Calu3 (cell line): Measurements from ENCODE around the gene TWIST2. TPM values are rescaled to one million over a fixed set of nuclear protein-coding genes. Genes with fewer than 3 reads are reported as not detected.

Source experiments
- BruUV-seq: library from RNA; stranded (reverse); fragments of 400-500 nt; replicated peaks from 2 replicates; lab custom pipeline; 2021; lab: Mats Ljungman, UMichigan
- CTCF ChIA-PET: fragments of 300-600 bp; sonication (Branson Sonifier 250); formaldehyde crosslinking; loops from one replicate; lab custom pipeline; 2022; ENCODE audit warnings: antibody characterized with exemption; lab: Charles Lee
- DNase-seq: peaks from one replicate; pipeline ENCODE4 v3.0.0; 2022
- H3K27ac Mint-ChIP-seq: one replicate; pipeline ENCODE4 v1.8.0; 2022; ENCODE audit warnings: mixed read lengths; ENCODE audit not compliant: unreplicated experiment
- H3K27me3 Mint-ChIP-seq: one replicate; pipeline ENCODE4 v1.8.0; 2022; ENCODE audit warnings: mixed read lengths; ENCODE audit not compliant: unreplicated experiment
- H3K36me3 Mint-ChIP-seq: one replicate; pipeline ENCODE4 v1.8.0; 2022; ENCODE audit warnings: mild to moderate bottlenecking, moderate library complexity, mixed read lengths; ENCODE audit not compliant: insufficient read depth, unreplicated experiment
- H3K4me1 Mint-ChIP-seq: one replicate; pipeline ENCODE4 v1.8.0; 2022; ENCODE audit warnings: mild to moderate bottlenecking, low read depth, mixed read lengths; ENCODE audit not compliant: unreplicated experiment
- H3K4me3 Mint-ChIP-seq: one replicate; pipeline ENCODE4 v1.8.0; 2022; ENCODE audit warnings: mild to moderate bottlenecking, low read depth, moderate library complexity, mixed read lengths; ENCODE audit not compliant: unreplicated experiment
- H3K9me3 Mint-ChIP-seq: one replicate; pipeline ENCODE4 v1.8.0; 2022; ENCODE audit warnings: low read depth, mixed read lengths; ENCODE audit not compliant: unreplicated experiment
- intact Hi-C: fragments of 100-400 bp; cut with micrococcal nuclease; formaldehyde crosslinking; loops from one replicate; pipeline ENCODE4 v1.10.0; 2022; ENCODE audit not compliant: unreplicated experiment
- total RNA-seq: library from RNA; stranded (reverse); gene quantifications from 2 replicates; pipeline ENCODE4 v1.2.3, GENCODE V29; 2022
- TF ChIP-seq, protein P1 (sequence below): fragments of 200-600 bp; IDR thresholded peaks from one replicate; pipeline ENCODE4 v1.8.0; 2022; ENCODE audit warnings: antibody characterized with exemption; ENCODE audit not compliant: unreplicated experiment

TWIST2 gene
- total RNA-seq, 1 experiment from 2014 or later: not detected

DNA sequence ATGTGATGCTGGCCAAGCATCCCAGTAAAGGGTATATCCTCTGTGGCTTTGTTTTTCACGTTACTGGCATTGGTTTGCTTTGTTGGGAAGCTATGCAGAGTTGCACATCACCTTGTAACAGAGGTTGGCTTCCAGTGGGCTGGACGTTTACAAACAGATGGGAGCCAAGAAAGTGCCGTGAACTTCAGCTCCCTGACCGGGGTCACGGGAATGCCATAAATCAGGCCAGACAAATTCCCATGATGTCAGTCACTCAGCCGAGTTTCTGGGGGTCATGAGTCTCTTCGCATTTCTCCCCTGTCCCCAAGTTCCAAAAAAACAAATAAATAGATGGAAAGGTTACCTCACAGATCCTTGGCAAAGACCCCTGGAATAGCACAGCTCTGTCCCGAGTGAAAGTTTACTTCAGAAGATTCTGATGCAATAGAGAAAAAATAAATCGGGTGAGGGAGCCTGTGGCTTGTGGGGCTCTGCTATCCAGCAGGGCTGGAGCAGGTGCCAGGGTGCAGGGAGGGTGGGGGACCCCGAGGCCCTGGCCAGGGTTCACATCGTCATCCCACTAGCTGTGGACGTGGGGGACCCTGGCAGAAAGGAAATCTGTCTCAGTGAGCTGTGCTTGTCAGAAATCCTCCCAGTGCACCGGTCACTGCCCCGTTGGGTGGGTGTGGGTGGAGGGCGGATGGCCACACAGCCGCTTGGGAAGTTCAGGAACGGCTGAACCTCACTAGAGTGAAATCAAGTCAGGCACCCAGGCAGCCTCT is 27.8 kb downstream of the TWIST2 start:
- Mint-ChIP-seq H3K27me3 (peaks cover 82% of the 10 kb centered on the region), H3K4me1 (no peaks in the 10 kb centered on the region), H3K36me3 (no peaks in the 10 kb centered on the region), H3K4me3 (no peak overlapping the region), H3K27ac (no peak overlapping the region), H3K9me3 (peaks cover 4% of the 10 kb centered on the region)
- no peak for DNase-seq
- BruUV-seq: no TSS peak
- intact Hi-C loops: no loop called here
- CTCF ChIA-PET: no interaction called here
- TF ChIP-seq, protein P1, sequence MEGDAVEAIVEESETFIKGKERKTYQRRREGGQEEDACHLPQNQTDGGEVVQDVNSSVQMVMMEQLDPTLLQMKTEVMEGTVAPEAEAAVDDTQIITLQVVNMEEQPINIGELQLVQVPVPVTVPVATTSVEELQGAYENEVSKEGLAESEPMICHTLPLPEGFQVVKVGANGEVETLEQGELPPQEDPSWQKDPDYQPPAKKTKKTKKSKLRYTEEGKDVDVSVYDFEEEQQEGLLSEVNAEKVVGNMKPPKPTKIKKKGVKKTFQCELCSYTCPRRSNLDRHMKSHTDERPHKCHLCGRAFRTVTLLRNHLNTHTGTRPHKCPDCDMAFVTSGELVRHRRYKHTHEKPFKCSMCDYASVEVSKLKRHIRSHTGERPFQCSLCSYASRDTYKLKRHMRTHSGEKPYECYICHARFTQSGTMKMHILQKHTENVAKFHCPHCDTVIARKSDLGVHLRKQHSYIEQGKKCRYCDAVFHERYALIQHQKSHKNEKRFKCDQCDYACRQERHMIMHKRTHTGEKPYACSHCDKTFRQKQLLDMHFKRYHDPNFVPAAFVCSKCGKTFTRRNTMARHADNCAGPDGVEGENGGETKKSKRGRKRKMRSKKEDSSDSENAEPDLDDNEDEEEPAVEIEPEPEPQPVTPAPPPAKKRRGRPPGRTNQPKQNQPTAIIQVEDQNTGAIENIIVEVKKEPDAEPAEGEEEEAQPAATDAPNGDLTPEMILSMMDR: no peak

DNA sequence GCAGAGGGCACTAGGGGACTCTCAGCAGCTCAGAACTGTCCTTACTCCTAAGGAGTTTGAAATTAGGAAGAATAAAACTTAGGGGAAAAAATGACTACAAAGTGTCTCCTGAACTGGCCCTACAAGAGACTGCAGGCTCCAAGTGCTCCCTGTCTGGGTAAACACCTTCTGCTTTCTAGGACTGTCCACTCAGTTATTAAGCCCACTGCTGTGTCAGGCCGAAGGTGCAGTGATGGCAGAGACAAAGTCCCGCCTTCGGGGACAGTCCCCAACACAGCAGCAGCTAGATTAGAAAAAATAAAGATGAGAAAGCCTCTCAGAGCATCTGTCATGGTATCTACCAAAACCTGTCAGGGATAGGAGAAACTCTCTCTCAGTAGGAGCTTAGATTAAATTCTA is 28.3 kb downstream of the TWIST2 start:
- Mint-ChIP-seq H3K36me3 (no peaks in the 10 kb centered on the region), H3K27me3 (peaks cover 83% of the 10 kb centered on the region), H3K9me3 (peaks cover 4% of the 10 kb centered on the region), H3K4me3 (no peak overlapping the region), H3K27ac (no peak overlapping the region), H3K4me1 (no peaks in the 10 kb centered on the region)
- intact Hi-C loops: no loop called here
- no TSS peak for BruUV-seq
- DNase-seq: no peak
- CTCF ChIA-PET: no interaction called here
- TF ChIP-seq, protein P1: no peak

DNA sequence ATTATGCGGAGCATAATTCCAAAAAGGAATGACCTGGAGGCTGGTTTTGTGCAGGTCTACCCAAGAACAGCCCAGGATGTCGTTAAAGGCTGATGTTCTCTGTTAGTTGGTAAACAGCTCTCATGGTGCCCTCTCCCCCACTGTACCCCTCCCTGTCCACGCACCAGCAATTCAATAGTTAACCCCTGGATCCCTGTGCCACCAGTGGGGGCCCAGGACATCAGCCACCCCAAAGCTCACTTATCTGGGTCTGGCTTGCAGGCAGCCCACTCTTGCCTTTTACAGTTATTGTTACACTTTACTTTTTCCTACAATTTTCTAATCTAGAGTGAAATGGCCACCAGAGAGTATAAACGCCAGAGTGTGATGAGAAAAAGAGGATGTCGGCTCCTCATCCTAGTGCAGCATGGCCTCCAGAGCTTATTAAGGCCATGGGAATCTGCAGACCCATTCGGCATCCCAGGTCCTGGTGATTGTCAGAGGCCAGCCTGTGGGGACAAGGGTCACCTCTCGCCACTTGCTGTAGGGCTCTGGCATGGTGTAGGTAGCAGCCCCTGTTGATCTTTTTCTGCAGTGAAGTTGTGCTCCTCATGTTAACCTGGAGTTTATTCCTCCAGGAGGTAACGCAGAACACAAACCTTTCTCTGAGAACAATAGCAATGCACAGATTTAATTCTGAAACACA is 30.3 kb downstream of the TWIST2 start:
- CTCF ChIA-PET: no interaction called here
- intact Hi-C loops: no loop called here
- no peaks in the 10 kb centered on the region for H3K4me1 Mint-ChIP-seq
- H3K4me3 Mint-ChIP-seq: no peak overlapping the region
- TF ChIP-seq, protein P1: no peak
- no peaks in the 10 kb centered on the region for H3K36me3 Mint-ChIP-seq
- peaks cover 4% of the 10 kb centered on the region for H3K9me3 Mint-ChIP-seq
- no TSS peak for BruUV-seq
- DNase-seq: no peak
- H3K27me3 Mint-ChIP-seq: peaks cover 91% of the 10 kb centered on the region
- H3K27ac Mint-ChIP-seq: no peak overlapping the region

DNA sequence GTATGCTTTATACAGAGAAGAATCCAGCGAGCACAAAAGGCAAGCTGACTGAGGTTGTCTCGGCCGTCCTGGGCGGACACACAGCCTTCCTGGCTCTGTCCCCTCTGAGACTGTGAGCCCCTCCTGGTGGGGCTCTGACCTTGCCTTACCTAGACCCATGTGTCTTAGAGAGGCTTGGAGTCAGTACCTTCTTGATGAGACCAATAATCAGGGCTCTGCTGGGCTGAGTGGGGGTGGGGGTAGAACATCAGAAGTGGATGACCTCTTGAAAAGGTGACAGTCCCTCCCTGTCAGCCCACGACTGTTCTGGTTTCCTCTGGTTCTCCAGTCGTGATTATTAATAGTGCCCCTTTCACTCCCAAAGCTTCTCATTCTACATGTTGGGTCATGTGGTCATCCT is 31.2 kb downstream of the TWIST2 start:
- DNase-seq: no peak
- CTCF ChIA-PET: no interaction called here
- H3K4me3 Mint-ChIP-seq: no peak overlapping the region
- no peaks in the 10 kb centered on the region for H3K4me1 Mint-ChIP-seq
- no peaks in the 10 kb centered on the region for H3K36me3 Mint-ChIP-seq
- peaks cover 4% of the 10 kb centered on the region for H3K9me3 Mint-ChIP-seq
- peaks cover 91% of the 10 kb centered on the region for H3K27me3 Mint-ChIP-seq
- BruUV-seq: no TSS peak
- TF ChIP-seq, protein P1: no peak
- intact Hi-C loops: no loop called here
- no peak overlapping the region for H3K27ac Mint-ChIP-seq
